ENCODE data around the gene ATP5F1D.

- TF ChIP-seq CTCF (IDR thresholded peaks at IDR 0.05) (no peak), EZH2 (IDR thresholded peaks at IDR 0.05; ENCODE audit: borderline replicate concordance, insufficient read depth, low read depth, low read length, poor library complexity, severe bottlenecking) (no peak)
These were observed 16.1 kb downstream of the ATP5F1D start for GRCh38 chr19:1257475-1258162.
